Cortex of kidney (tissue), 1 donor: ENCODE measurements around the gene AMH.
"Not testable (repeated sequence)": the region's sequence is repeated elsewhere in the genome, so short reads cannot be mapped to it uniquely, and the experiment has no call there.

Source experiments
- DNase-seq: peaks from one replicate; lab custom pipeline; 2025; lab: John Stamatoyannopoulos, UW

The AMH gene

DNA sequence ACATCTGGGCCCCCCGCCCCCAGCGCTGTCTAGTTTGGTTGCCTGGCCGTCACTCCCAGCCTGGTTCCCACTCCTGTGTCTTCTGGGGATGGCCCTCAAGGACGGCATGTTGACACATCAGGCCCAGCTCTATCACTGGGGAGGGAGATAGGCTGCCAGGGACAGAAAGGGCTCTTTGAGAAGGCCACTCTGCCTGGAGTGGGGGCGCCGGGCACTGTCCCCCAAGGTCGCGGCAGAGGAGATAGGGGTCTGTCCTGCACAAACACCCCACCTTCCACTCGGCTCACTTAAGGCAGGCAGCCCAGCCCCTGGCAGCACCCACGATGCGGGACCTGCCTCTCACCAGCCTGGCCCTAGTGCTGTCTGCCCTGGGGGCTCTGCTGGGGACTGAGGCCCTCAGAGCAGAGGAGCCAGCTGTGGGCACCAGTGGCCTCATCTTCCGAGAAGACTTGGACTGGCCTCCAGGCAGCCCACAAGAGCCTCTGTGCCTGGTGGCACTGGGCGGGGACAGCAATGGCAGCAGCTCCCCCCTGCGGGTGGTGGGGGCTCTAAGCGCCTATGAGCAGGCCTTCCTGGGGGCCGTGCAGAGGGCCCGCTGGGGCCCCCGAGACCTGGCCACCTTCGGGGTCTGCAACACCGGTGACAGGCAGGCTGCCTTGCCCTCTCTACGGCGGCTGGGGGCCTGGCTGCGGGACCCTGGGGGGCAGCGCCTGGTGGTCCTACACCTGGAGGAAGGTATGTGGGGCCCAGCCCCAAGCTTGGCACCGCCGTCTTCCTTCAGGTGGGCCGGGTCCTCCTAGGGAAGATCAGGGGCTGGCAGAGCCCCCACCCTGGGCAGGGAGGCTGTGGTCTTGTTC is at the start of gene AMH:
Gene AMH, plus strand, starts transcription at position 314 of the 857 bp plus-strand sequence. Its CDS starts 10 bp downstream, at position 324.
- DNase-seq: no peak

DNA sequence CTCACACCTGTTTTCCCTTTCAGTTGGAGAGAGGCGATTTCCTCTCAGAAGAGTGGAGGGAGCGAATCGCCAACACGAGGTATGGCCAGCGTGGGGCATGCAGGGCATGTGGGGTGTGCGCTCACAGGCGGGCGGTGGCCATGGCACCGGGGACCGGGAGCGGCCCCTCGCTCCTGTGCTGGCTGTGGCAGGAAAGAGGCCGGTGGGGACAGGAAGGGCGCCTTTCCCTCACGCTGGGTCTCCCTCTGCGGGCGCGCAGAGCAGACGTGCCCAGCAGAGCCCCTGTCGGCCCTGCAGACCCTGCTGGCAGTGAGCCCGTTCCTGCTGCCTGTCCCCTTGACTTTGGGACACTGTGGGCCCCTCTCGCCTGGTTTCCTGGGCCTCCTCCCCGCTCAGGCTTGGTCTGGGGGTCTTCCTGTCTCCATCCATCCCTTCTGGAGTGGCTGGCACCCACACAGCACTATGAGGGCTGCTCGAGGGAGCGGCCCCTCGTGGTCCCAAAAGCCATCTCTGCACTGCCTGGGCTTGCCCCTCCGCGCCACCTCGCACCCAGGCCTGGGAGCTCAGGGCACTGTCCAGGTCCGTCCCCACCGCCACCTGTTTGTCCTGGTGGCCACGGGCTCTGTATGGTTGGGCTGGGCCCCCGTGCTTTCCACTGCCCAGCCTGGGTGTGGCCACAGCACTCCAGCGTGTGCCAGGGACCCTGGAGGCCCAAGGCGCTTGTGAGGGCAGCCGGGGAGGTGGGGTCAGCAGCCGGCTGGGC is 49.1 kb upstream of the AMH start:
- no peak for DNase-seq

DNA sequence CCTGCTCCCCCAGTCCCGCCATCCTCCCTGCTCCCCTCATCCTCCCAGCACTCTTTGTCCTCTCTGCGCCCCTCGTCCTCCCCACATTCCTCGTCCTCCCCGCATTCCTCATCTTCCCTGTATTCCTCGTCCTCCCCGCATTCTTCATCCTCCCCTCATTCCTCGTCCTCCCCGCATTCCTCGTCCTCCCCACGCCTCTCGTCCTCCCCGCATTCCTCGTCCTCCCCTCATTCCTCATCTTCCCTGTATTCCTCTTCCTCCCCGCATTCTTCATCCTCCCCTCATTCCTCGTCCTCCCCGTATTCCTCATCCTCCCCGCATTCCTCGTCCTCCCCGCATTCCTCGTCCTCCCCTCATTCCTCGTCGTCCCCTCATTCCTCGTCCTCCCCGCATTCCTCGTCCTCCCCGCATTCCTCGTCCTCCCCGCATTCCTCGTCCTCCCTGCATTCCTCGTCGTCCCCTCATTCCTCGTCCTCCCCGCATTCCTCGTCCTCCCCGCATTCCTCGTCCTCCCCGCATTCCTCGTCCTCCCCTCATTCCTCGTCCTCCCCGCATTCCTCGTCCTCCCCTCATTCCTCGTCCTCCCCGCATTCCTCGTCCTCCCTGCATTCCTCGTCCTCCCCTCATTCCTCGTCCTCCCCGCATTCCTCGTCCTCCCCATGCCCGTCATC is 48.4 kb upstream of the AMH start:
- DNase-seq: not testable (repeated sequence)

DNA sequence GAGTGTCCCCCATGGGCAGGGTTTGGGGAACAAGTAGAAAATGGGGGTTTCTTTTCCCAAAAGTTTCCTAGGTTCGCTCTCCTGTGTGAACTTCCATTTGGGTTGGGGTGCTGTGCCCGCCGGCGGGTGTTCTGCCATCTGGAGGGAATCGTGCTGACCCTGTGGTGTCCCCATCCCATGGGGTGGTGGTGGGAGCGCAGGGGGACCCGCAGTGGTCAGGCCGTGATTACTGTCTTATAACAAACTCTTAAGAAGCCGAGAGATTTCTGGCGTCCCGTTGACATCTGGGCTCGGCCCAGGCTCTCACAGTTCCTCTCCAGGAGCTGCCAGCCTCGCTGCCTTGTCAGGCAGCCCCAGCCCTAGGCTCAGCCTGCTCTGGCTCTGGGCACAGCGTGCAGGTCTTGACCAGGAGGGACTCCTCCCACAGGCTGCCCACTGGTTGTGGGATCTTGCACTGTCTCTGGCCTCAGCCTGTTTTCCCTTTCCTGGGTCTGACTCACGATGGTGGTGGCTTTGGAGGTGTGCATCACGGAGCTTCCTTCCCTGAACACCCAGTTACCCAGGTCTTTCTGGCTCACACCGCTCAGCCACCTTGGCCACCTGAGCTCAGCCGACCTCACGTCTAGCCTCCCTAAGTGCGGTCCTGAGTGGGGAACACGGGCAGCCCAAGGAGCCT is 47.5 kb upstream of the AMH start:
- DNase-seq: no peak

DNA sequence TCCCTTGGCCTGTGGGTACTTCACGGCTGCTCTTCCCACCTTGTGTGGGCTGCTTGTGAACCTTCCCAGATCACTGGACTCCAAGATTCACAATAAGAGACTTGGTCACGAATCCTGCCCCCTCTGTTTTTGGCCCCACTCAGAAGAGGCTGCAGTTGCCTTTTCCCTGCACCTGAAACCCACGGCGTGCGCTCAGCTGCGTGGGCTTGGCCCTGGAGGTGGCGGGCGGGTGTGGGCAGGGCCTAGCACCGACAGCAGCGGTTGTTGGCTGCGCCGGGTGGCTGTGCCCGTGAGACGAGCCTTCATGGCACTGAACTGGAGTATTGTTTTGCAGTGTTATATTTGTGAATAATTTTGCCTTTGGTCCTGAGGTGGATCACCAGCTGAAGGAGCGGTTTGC is 46.8 kb upstream of the AMH start:
- DNase-seq: no peak

DNA sequence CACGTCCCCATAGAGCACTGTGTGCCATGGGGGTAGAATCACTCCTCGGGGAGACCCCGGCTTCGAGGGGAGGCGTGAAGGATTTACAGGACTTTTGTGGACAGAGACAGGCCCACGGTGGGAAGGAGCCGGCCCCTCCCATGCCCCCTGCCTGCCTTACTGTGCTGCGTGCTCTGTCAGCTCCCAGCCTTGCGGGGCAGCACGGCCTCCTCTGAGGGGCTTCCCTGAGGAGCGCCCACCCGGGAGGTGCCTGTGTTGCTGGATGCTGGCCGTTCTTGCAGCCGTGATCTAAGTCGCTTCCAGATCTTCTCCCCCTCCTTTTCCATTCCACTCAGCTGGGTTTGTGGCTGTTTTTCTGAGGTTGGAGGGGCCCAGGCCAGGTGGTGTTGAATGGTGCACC is 42.1 kb upstream of the AMH start:
- no peak for DNase-seq

DNA sequence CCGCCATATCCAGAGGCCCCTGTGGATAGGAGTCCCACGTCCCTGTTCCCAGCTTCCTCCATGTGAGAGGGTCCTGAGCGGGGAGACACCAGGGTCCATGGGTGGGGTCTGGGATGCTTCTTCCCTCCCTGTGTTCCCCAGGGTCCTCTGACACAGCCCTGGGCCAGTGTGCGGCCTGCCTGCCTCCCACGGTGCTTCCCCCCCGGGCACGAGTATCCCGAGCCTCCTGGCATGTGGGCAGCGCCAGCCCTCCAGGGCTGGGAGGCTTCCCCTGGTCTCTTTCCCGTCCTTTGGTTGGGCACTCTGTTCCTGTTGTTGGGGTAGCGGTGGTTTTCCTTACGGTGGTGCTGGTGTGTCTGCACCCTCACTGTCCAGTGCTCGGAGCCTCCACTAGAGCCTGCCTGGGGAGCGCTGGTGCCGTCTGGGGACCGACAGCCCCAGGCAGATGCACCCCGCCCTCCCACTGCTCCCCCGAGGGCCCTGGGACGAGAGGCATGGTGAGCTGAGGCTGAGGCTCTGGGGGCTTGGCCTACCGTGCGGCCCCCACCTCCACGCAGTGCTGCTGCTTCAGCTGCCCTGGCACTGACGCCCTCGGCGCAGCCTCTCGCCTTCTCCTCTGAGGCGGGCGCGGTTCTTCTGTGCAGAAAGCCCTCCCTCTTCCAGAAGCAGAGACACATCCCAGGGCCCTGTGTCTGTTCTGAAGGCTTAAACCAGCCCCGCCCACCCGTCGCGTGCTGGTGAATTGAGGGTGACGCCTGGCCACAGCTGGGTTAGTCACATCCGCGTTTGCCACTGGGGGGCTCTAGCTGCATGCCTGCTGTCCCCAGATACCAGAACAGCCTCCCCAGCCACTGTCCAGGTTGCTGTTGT is 40.9 kb upstream of the AMH start:
- no peak for DNase-seq

DNA sequence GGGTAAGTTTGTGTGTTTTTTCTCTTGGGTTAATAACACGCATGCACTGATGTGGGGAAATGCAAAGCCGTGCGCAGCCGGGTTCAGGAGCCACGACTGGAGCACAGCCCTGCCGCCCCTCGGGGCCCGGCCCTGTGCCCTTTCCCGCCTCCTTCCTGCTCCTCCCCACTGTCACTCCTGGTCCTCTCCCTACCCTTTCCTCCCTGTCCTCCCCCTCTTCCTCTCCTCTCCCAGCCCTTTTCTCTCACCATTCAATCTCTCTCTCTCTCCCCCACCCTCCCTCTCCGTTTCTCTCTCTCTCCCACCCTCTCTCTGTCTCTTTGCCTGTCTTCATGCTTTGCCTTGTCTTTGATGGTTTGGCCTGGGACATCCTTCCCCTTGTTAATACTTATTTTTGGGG is 40.1 kb upstream of the AMH start:
- no peak for DNase-seq

DNA sequence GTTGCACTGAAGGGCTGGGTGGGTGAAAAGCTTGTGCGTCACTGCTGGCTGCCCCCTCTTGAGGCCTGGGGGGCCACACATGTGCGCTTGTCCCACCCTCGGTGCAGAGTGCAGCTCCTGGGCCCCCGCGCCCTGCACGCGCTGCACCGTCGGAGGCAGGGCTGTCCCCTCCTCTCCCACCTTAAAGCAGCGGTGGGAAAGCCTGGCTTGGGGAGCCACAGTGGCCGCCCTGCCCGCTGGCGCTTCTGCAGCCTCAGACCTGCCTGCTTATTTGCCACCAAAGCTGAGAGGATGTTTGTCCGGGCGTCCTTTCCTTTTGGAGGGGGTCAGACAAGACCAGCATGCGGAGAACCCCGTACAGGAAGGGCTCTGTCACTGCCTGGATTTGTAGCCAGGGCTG is 39.7 kb upstream of the AMH start:
- no peak for DNase-seq

DNA sequence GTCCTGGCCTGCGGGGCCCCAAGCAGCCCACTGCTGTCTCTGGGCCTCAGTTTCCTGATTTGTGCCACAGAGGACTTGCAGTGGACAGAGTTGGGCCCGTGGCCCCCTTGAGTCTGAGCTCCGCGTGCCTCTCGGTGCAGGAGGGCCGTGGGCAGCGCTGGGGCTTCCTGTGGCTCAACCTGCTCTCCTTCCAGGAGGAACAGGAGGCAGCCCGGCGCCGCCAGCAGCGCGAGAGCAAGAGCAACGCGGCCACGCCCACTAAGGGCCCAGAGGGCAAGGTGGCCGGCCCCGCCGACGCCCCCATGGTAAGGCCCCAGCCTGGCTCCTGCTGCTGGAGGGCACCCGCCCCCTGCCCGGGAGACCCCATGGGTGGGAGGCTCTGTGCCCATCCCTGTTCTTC is 38.9 kb upstream of the AMH start:
- DNase-seq: no peak

DNA sequence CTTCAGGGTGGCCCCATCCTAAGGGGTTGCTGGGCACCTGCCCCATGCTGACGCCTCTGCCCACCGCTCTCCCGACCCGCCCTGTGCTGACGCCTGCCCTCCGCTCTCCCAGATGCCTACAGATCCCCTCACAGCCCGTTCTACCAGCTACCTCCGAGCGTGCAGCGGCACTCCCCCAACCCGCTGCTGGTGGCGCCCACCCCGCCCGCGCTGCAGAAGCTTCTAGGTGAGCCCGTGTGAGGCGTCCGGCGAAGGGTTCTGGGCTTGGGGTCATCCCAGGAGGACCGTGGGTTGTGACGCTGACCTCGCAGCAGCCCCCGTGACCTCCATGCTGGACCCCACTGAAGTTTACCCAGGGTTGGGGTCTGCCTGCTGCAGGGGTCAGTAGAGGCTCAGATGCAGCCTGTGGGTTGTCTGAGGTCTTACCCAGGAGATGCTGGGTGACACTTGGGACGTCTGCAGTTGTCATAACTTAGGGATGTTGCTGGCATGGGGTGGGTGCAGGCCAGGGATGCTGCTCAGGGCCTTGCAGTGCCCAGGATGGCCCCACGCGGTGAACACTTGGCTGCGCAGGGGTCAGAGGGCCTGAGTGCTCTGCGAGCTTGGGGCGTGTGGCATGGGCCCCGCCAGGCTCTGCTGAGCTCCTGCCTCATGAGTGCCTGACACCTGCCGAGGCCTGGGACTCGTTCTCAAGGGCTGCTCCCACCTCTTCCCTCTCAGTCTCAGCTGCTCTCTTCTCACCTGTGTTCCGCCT is 38.0 kb upstream of the AMH start:
- DNase-seq: no peak

DNA sequence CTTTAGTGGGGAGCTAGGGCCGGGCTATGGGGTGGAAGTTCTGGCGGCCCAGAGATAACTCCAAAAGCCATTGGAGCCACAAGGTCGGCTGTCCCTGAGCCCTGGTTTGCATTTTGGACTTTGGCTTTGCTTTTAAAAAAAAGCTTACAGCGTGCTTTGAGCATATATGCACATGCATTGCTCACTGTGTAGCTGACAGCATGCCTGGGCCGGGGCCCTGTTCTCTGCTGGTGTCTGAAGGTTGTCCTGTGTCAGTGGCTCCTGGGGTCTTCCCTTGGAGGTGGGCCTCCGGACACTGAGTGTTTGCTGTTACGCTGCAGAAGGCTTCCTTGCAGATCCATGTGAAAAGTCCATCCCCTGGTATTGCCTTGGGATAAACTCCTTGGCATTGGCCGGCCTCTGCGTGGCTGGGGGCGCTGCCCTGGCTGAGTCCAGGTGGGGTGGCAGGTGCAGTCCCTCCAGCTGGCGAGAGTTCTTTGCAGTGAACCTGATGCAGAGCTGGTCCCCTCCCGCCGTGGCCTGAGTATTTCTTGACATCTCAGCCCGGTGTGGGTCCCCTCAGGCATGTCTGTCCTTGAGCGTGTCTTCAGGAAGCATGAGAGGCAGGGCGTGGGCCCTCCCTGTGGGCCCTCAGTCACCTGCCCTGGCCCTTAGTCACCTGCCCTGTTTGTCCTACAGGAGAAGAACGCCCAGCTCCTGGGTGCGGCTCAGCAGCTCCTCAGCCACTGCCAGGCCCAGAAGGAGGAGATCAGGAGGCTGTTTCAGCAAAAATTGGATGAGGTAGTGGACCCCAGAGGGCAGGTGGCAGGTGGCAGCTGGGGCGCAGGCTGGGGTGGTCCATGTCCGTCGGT is 36.0 kb upstream of the AMH start:
- DNase-seq: no peak

DNA sequence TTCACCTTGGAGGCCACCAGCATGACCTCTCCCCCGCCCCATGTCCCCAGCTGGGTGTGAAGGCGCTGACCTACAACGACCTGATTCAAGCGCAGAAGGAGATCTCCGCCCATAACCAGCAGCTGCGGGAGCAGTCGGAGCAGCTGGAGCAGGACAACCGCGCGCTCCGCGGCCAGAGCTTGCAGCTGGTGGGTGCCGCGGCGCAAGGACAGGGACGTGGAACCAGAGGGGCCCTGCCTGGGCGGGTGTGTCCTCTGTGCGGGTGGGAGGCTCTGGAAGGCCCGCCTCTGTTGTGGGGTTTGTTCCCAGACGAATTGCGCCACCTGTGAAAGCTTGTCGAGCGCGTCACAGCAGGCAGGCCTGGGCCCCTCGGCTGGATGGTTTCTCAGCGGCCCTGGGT is 35.3 kb upstream of the AMH start:
- DNase-seq: no peak

DNA sequence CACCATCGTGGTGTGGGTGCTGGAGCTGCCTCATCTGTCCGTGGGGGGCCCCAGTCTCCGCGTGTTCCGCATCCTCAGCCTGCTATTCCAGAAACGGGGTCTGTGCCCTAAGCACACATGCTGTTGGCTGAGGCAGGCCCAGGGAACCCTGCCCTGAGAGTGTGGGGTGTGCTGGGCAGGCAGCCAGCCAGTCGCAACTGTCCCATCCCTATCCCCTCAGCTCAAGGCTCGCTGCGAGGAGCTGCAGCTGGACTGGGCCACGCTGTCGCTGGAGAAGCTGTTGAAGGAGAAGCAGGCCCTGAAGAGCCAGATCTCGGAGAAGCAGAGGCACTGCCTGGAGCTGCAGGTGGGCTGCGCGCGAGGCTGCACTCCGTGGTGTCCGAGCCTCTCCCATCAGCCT is 34.9 kb upstream of the AMH start:
- no peak for DNase-seq

DNA sequence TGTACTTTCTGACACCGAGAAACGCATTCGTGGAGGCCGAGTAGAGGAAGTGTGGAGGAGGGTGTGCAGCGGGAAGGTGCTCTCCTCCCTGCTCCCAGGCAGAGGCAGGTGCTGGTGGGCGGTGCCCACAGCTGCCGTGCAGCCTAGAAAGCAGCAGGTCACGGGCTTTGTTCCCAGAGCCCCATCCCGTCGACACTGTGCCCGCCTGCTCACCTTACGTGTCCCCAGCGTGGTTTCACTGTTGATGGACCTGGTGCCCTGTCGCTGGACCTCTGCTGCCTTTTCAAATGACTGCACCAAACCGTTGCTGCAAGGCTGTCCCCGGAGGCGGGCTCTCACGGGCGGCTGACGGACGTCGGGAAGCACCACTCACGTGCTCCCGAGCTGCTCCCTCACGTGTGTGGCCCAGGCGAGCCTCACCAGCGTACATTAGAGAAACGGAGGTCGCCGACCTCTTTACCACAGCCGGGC is 33.8 kb upstream of the AMH start:
- DNase-seq: no peak

DNA sequence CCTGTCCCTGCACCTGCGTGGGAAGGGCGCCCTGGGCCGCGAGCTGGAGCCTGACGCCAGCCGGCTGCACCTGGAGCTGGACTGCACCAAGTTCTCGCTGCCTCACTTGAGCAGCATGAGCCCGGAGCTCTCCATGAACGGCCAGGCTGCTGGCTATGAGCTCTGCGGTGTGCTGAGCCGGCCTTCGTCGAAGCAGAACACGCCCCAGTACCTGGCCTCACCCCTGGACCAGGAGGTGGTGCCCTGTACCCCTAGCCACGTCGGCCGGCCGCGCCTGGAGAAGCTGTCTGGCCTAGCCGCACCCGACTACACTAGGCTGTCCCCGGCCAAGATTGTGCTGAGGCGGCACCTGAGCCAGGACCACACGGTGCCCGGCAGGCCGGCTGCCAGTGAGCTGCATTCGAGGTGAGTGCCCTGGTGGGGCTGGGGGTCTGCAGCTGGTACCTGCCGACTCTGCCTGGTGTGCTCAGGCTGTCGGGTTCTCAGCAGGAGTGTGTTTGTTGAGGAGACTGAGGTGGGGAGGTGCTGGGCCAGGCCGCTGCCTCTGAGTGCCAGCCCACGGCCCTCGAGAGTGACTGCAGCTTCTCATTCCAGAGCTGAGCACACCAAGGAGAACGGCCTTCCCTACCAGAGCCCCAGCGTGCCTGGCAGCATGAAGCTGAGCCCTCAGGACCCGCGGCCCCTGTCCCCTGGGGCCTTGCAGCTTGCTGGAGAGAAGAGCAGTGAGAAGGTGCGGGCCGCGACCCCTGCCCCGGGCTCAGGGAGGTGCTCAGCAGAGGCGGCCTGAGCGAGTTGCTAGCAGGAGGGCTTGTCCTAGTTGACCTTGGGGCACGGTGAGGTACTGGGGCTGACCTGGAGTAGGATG is 32.5 kb upstream of the AMH start:
- DNase-seq: no peak

DNA sequence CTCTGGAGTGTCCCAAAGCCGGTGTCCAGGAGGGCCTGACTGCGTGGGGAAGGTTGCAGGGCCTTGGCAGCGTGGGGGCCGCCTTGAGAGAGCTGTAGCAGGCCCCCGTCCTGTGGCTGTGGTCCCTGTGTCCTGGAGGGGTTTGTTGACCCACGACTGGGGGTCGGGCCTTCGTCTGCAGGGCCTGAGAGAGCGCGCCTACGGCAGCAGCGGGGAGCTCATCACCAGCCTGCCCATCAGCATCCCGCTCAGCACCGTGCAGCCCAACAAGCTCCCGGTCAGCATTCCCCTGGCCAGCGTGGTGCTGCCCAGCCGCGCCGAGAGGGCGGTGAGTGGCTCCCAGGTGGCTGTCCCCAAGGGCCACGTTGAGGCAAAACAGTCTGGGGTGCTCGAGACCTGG is 31.5 kb upstream of the AMH start:
- no peak for DNase-seq

DNA sequence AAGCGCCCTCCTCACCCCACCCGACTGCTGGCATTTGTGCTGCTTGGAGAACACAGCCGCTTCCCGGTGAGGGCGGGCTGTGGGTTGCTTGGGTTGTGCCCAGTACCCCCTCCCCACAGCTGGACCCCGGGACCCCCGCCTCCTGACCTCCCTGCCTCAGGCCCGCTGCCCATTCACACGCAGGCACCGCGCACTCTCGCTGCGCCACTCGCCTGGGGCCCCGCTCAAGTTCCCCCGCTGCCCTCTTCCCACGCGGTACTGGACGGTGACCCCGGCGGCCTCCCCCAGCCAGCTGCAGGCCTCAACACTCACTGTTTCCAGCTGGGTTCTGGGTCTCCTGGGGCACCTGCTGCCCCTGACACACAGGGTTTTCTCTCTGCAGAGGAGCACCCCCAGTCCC is 29.4 kb upstream of the AMH start:
- DNase-seq: no peak
